Mesenchymal stem cell (in vitro differentiated cells and primary cell): Measurements from ENCODE around the gene PLEKHH1.

Experiments
- DNase-seq: peaks from one replicate; pipeline ENCODE4 v3.0.0-alpha.2; 2013
- H2AFZ ChIP-seq: one replicate; pipeline ENCODE4 v1.6.1; 2013; ENCODE audit warnings: low read depth, mild to moderate bottlenecking, control low read depth, inconsistent platforms, low read length, moderate library complexity
- H2AK5ac ChIP-seq: 2 replicates; pipeline ENCODE4 v1.6.1; 2013; ENCODE audit warnings: low read length, moderate library complexity, mild to moderate bottlenecking, inconsistent platforms; ENCODE audit not compliant: severe bottlenecking
- H2BK120ac ChIP-seq: one replicate; pipeline ENCODE4 v1.6.1; 2013; ENCODE audit warnings: low read depth, mild to moderate bottlenecking, inconsistent platforms, low read length, moderate library complexity
- H2BK12ac ChIP-seq, 2 experiments: one replicate each; pipeline ENCODE4 v1.6.1; 2013; ENCODE audit warnings: inconsistent platforms in 2 of 2, low read length in 2 of 2, mild to moderate bottlenecking in 2 of 2, moderate library complexity in 2 of 2, control low read depth in 1 of 2
- H2BK15ac ChIP-seq: one replicate; pipeline ENCODE4 v1.6.1; 2013; ENCODE audit warnings: mild to moderate bottlenecking, low read depth, inconsistent platforms; ENCODE audit not compliant: poor library complexity, severe bottlenecking
- H2BK5ac ChIP-seq: 2 replicates; pipeline ENCODE4 v1.6.1; 2013; ENCODE audit warnings: low read depth, mild to moderate bottlenecking, low read length, control low read depth, inconsistent platforms; ENCODE audit not compliant: poor library complexity, severe bottlenecking
- H3K14ac ChIP-seq, 2 experiments: one replicate each; pipeline ENCODE4 v1.6.1; 2013; ENCODE audit warnings: inconsistent platforms in 2 of 2, low read length in 2 of 2, control low read depth in 1 of 2, mild to moderate bottlenecking in 1 of 2, moderate library complexity in 1 of 2
- H3K18ac ChIP-seq, 2 experiments: one replicate each; pipeline ENCODE4 v1.6.1; 2013; ENCODE audit warnings: inconsistent platforms in 2 of 2, low read length in 2 of 2, control low read depth in 1 of 2, low read depth in 1 of 2, mild to moderate bottlenecking in 1 of 2
- H3K23ac ChIP-seq, 2 experiments: one replicate each; pipeline ENCODE4 v1.6.1; 2013; ENCODE audit warnings: inconsistent platforms in 2 of 2, low read length in 2 of 2, mild to moderate bottlenecking in 2 of 2, moderate library complexity in 2 of 2, control low read depth in 1 of 2
- H3K27ac ChIP-seq: 2 replicates; pipeline ENCODE4 v1.5.1; 2013; ENCODE audit warnings: mild to moderate bottlenecking, moderate library complexity, low read length, control low read depth, inconsistent platforms; ENCODE audit not compliant: poor library complexity, severe bottlenecking
- H3K27me3 ChIP-seq, 2 experiments: 2 replicates each; pipeline versions ENCODE4 v1.6.1 to v1.7.0; 2013; ENCODE audit warnings: low read length in 2 of 2, mild to moderate bottlenecking in 2 of 2, moderate library complexity in 2 of 2, control low read depth in 1 of 2, inconsistent platforms in 1 of 2; ENCODE audit not compliant: control insufficient read depth in 1 of 2, insufficient read depth in 1 of 2
- H3K36me3 ChIP-seq, 2 experiments: 2 replicates each; pipeline versions ENCODE4 v1.6.1 to v1.7.0; 2013; ENCODE audit warnings: low read length in 2 of 2, control low read depth in 1 of 2, inconsistent platforms in 1 of 2, low read depth in 1 of 2, mild to moderate bottlenecking in 1 of 2; ENCODE audit not compliant: insufficient read depth in 2 of 2, control insufficient read depth in 1 of 2
- H3K4ac ChIP-seq, 2 experiments: one replicate each; pipeline ENCODE4 v1.6.1; 2013; ENCODE audit warnings: inconsistent platforms in 2 of 2, low read length in 2 of 2, mild to moderate bottlenecking in 2 of 2, moderate library complexity in 2 of 2, control low read depth in 1 of 2, low read depth in 1 of 2
- H3K4me1 ChIP-seq: 2 replicates; pipeline ENCODE4 v1.6.1; 2013; ENCODE audit warnings: low read depth, low read length, control low read depth; ENCODE audit not compliant: control insufficient read depth, insufficient read depth
- H3K4me2 ChIP-seq: 2 replicates; pipeline ENCODE4 v1.6.1; 2013; ENCODE audit warnings: low read length, mild to moderate bottlenecking, inconsistent platforms; ENCODE audit not compliant: poor library complexity, severe bottlenecking
- H3K4me3 ChIP-seq, 2 experiments: 2 replicates each; pipeline versions ENCODE4 v1.5.1 to v1.7.0; 2013; ENCODE audit warnings: low read length in 2 of 2, mild to moderate bottlenecking in 2 of 2, control low read depth in 1 of 2, low read depth in 1 of 2; ENCODE audit not compliant: insufficient read depth in 1 of 2
- H3K79me1 ChIP-seq: replicated peaks from 2 replicates; pipeline ENCODE4 v1.6.1; 2013; ENCODE audit warnings: mild to moderate bottlenecking, control low read depth, low read length, inconsistent platforms; ENCODE audit not compliant: poor library complexity, severe bottlenecking
- H3K9ac ChIP-seq: 2 replicates; pipeline ENCODE4 v1.7.0; 2013; ENCODE audit warnings: mild to moderate bottlenecking, low read length, moderate library complexity
- H3K9me3 ChIP-seq: 2 replicates; pipeline ENCODE4 v1.7.0; 2013; ENCODE audit warnings: mild to moderate bottlenecking, low read length; ENCODE audit not compliant: control insufficient read depth
- H4K8ac ChIP-seq: one replicate; pipeline ENCODE4 v1.6.1; 2013; ENCODE audit warnings: inconsistent platforms, mild to moderate bottlenecking, low read length, moderate library complexity
- H4K91ac ChIP-seq: one replicate; pipeline ENCODE4 v1.6.1; 2013; ENCODE audit warnings: mild to moderate bottlenecking, low read length, inconsistent platforms
- WGBS: methylation state at CpG from one replicate; pipeline ENCODE4 v1.1.7; 2013; ENCODE audit warnings: mixed read lengths; 5-methylcytosine and 5-hydroxymethylcytosine counted together

PLEKHH1 gene

DNA sequence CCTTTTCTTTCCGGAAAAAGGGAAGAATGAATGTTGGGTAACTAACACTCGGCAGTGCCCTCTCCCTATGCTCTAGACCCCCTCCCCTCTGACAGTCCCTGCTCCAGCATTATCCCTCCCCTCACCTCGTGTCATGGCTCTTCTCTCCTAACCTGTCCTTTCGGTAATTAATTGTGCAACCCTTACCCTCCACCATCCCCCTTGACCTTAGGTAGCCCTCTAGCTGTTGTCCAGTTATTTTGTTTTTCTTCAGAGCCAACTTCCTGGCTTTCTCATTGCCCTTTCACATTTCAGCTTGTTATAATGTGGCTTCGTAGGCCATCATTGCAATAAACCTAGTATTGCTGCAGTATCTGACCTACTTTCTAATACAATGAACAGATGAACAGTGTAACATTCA, 97.8 kb downstream of the PLEKHH1 start:
- Histone ChIP-seq H3K4me1 (no peaks in the 10 kb centered on the region), H3K79me1 (no peaks in the 10 kb centered on the region), H3K4me2 (no peak overlapping the region), H3K4me3 (no peak overlapping the region), H2BK5ac (no peak overlapping the region), H3K14ac (no peak overlapping the region), H3K23ac (no peak overlapping the region), H2BK12ac (no peak overlapping the region), H3K36me3 (no peaks in the 10 kb centered on the region), H3K9me3 (no peaks in the 10 kb centered on the region), H2AFZ (no peak overlapping the region), H4K8ac (no peak overlapping the region), H4K91ac (no peak overlapping the region), H3K9ac (no peak overlapping the region), H2BK120ac (no peak overlapping the region), H3K27ac (no peak overlapping the region), H2AK5ac (no peak overlapping the region), H3K18ac (no peak overlapping the region), H3K27me3 (no peaks in the 10 kb centered on the region), H3K4ac (no peak overlapping the region), H2BK15ac (no peak overlapping the region)
- 73% methylated on average over 5 of the region's 5 CpGs for WGBS
- no peak for DNase-seq

DNA sequence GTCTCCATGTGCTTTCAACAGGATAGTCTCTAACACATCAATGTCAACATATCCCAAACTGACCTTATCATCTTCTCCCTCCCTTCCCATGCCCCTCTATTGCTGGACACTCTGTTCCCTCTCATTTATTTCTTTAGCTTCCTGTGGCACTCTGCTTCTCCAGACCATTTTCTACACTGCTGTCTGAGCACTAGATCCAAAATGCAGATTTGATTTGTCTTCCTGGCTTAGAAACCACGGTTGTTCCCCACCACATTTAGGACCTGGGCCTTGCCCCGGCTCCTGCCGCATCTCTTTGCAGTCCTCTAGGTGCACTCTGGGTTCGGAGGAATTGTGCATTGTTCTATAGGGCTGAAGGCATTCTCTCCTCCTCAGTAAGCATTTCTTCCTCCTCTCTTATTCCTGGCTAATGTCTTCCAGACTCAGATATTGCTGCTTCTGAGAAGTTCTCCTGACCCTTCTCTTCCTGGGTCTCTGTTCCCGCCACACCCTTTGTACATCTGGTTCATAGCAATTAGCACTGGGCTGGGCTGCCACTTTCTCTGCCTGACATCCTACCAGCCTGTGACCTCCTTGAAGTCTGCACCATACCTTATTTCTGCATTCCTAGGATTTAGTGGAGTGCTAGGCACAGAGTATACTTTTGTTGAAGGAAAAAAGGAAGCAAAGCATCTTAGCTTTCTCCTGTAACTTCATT, 100.5 kb downstream of the PLEKHH1 start:
- Histone ChIP-seq H3K4me2 (no peak overlapping the region), H4K8ac (no peak overlapping the region), H3K18ac (no peak overlapping the region), H4K91ac (no peak overlapping the region), H2BK15ac (no peak overlapping the region), H3K4me1 (no peaks in the 10 kb centered on the region), H3K36me3 (no peaks in the 10 kb centered on the region), H2BK12ac (no peak overlapping the region), H2AFZ (no peak overlapping the region), H3K9ac (no peak overlapping the region), H2AK5ac (no peak overlapping the region), H3K4ac (no peak overlapping the region), H3K4me3 (no peak overlapping the region), H3K27ac (no peak overlapping the region), H3K79me1 (peaks cover 2% of the 10 kb centered on the region), H2BK5ac (no peak overlapping the region), H3K27me3 (no peaks in the 10 kb centered on the region), H2BK120ac (no peak overlapping the region), H3K23ac (no peak overlapping the region), H3K9me3 (no peaks in the 10 kb centered on the region), H3K14ac (no peak overlapping the region)
- 90% methylated on average over 5 of the region's 5 CpGs for WGBS
- DNase-seq: no peak

DNA sequence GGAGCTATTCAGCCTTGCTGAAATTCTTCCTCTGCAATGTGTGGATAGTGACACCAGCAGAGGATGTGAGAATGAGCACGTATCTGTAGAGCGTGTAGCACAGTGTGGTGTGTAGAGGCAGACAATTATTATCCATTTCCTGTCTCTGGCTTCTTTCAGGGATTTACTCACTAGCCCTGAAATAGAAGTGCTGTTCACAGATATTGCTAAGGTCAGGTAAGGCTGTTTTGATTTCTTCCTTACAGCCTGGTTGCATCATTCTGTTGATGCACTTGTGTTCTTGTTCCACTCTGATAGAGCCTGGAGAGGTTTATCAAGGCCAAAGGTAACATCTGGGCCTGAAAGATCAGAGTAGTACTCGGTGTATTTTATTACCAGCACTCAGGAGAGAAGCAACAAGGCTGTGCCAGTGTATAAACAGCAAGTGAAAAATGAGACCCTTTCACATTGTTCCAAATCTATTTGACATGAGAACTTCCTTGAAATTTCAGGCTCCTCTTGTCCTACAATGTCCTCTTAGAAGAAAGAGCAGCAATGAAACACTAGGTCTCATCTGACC, 103.3 kb downstream of the PLEKHH1 start:
- Histone ChIP-seq H4K91ac (no peak overlapping the region), H2BK12ac (no peak overlapping the region), H2AK5ac (no peak overlapping the region), H3K27me3 (no peaks in the 10 kb centered on the region), H3K27ac (no peak overlapping the region), H3K9ac (no peak overlapping the region), H3K4me2 (no peak overlapping the region), H3K79me1 (peaks cover 2% of the 10 kb centered on the region), H2BK120ac (no peak overlapping the region), H3K18ac (no peak overlapping the region), H3K14ac (no peak overlapping the region), H3K4me3 (no peak overlapping the region), H3K36me3 (no peaks in the 10 kb centered on the region), H3K4me1 (no peaks in the 10 kb centered on the region), H2BK5ac (no peak overlapping the region), H4K8ac (no peak overlapping the region), H3K9me3 (no peaks in the 10 kb centered on the region), H2BK15ac (no peak overlapping the region), H3K23ac (no peak overlapping the region), H3K4ac (no peak overlapping the region), H2AFZ (no peak overlapping the region)
- DNase-seq: peak; percentile 42
- WGBS: 23% methylated on average over 3 of the region's 3 CpGs

DNA sequence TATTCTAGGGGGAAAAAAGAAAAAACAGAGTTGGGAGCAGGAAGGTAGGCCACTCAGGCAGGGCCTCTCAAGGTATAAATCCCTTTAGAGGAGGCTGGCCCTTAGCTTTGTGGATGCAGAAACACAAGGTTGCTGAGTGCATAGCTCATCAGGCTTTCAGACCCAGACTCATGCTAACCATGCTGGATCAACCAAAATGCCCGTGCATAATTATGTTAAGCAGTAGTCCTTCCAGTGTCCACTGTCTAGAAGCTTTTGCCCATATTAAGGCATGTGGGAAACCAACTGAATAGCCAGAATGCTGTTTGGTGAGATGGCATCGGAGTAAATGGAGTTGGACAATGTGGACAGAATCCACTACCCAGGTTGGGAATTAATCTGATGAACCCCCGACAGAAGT, 105.6 kb downstream of the PLEKHH1 start:
- WGBS: 96% methylated on average over 3 of the region's 3 CpGs
- no peak overlapping the region for H4K8ac ChIP-seq
- no peak overlapping the region for H3K4me2 ChIP-seq
- H2BK12ac ChIP-seq: no peak overlapping the region
- no peak overlapping the region for H2BK5ac ChIP-seq
- no peak overlapping the region for H3K14ac ChIP-seq
- no peak overlapping the region for H2BK15ac ChIP-seq
- H3K9ac ChIP-seq: no peak overlapping the region
- no peak overlapping the region for H2BK120ac ChIP-seq
- H3K79me1 ChIP-seq: peaks cover 2% of the 10 kb centered on the region
- H3K4me1 ChIP-seq: no peaks in the 10 kb centered on the region
- no peaks in the 10 kb centered on the region for H3K9me3 ChIP-seq
- H3K27me3 ChIP-seq: no peaks in the 10 kb centered on the region
- no peak overlapping the region for H3K23ac ChIP-seq
- no peak overlapping the region for H3K27ac ChIP-seq
- H3K18ac ChIP-seq: no peak overlapping the region
- no peak overlapping the region for H4K91ac ChIP-seq
- no peak overlapping the region for H3K4ac ChIP-seq
- no peak overlapping the region for H2AFZ ChIP-seq
- H2AK5ac ChIP-seq: no peak overlapping the region
- H3K4me3 ChIP-seq: no peak overlapping the region
- H3K36me3 ChIP-seq: no peaks in the 10 kb centered on the region
- no peak for DNase-seq
